CD4-positive, alpha-beta T cell treated with Interleukin-4 for 1 hour (primary cell): Measurements from ENCODE around the gene FRMPD4.
"Not testable (repeated sequence)": the region's sequence is repeated elsewhere in the genome, so short reads cannot be mapped to it uniquely, and the experiment has no call there.

Experiments used
- DNase-seq, 2 donors: peaks; one replicate each; pipeline ENCODE4 v3.0.0-alpha.2; 2020 to 2022

Gene FRMPD4

DNA sequence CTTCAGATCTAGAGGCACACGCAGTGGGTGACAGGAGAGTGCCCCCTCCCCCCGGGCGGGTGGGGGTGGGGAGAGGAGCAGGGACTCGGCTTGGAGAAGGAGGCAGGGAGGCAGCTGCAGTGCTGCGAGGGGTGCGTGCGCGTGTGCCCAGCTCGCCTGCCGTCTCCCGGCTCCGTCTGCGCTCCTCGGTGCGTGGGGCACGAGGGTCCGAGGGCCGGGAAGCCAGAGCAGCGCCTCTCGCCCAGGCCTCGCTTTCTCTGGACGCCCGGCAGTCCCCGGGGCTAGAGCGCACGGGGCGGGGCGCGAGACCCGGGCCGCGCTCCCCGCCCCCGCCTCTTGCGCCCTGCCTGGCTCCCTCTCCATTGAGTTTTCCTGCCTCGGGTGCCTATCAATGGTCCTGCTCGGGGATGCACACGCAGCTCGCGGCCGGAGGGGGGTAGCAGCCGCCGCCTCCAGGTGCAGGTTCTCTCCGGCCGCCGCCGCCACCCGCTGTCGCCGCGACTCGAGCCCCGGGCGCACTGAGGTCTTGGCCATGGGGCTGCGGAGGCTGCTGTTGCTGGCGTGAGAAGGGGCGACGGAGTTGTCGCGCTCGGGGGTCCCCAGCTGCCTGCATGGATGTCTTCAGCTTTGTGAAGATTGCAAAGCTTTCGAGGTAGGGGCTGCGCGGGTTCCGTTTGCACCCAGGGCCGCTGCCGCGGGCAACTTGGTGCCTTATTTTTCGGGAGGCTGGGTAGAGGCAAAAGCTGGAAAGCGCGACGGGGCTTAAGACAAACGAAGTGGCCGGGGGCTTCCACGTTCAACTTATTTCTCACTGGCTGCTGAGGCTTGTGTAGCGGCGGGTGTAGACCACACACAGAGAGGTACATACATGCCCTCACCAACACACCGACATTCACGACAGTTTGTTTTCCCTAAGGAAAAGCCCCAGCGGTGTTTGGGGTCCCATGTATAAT is at the start of gene FRMPD4:
TSS of gene FRMPD4 (plus strand) at position 113 of the 953 bp plus-strand sequence. CDS start at position 612, 499 bp downstream.
- DNase-seq: no peak

DNA sequence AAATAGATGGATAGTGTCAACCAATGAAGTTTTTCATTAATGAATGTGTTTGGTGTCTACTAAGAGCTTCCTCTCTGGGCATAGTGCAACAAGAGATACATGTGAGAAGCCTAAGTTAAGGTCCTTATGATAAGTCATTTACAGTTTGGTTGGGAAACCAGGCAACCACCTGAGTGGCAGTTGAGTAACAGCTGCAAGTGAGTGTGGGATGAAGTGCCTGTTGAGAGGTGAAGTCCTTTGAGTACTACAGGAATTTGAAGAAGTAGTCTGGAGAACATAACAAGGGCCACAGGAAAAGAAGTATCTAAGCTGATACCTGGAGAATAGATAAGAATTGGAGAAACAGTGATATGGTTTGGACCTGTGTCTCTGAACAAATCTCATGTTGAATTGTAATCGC is 48.5 kb upstream of the FRMPD4 start:
- no peak for DNase-seq

DNA sequence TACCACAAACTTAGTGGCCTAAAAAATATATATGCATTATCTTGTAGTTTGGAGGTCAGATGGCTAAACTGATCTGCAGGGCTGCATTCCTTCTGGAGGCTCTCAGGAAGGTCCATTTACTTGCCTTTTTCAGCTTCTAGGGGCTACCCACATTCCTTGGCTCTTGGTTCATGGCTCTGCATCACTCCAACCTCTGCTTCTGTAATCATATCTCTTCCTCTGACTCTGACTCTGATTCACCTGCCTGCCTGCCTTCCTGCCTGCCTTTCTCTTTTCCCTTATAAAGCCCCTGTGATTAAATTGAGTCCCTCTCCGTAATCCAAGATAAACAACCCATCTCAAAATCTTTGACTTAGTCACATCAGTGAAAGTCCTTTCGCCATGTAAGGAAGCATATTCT is 25.0 kb upstream of the FRMPD4 start:
- no peak for DNase-seq

DNA sequence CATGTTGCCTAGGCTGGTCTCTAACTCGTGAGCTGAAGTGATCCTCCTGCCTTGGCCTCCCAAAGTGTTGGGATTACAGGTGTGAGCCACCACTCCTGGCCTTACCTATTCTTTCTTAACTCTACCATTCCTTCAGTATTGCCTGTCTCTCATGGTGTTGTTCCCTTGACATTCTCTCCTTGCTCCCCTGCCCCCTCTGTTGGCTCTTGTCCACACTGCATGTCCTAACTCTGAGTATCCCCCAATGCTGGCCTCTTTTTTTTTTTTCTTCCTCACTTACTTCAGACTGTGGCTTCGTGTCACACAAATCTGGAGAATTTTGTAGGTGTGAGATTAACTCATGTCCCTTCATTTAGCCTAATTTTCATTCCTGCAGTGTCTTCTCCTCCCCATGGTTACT is 22.9 kb upstream of the FRMPD4 start:
- DNase-seq: no peak

DNA sequence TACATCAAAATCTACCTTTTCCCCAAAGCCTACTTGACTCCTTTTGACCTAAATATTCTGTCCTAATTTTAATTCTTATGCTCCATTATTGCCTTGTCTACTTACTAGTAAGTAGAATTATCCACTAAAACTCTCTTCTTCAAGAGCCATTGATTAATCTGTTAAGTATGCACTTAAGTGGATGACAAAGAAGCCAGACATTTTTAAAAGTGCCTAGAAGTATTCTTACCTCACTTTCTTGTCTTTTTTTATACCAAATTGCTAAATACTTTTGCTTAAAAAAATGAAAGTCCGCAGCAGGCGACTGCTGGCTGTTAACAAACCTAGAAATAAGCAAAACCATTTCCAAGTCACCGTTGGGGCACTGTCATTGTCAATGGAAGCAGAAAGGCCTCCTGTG is 20.1 kb upstream of the FRMPD4 start:
- no peak for DNase-seq

DNA sequence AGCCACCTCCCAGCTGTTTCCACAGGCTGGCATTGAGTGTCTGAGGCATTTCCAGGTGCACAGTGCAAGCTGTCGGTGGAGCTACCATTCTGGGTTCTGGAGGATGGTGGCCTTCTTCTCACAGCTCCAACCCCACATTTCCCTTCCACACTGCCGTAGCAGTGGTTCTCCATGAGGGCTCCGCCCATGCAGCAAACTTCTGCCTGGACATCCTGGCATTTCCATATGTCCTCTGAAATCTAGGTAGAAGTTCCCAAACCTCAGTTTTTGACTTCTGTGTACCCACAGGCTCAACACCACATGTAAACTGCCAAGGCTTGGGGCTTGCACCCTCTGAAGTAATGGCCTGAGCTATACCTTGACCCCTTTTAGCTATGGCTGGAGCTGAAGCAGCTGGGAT is 10.3 kb upstream of the FRMPD4 start:
- DNase-seq: no peak

DNA sequence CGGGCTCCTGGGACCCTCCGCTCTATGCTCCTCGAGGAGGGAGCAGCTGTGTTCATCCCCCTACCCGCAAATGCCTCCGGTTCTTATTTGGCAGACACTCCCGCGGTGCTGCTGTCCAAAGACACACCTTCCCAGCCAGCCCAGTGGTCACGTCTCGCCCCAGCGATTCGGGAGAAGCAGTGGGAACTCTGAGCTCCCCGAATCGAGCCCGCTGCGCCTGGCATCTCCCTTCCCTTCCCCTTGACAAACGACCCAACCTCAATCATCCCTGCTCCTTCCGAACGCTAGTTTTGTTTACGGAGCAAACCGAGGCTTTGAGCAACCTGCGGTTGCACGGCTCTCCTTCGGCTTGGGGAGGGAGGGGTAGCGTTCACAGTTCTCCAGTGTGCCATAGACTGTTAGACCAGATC is 317 bp upstream of the FRMPD4 start:
- no peak for DNase-seq

DNA sequence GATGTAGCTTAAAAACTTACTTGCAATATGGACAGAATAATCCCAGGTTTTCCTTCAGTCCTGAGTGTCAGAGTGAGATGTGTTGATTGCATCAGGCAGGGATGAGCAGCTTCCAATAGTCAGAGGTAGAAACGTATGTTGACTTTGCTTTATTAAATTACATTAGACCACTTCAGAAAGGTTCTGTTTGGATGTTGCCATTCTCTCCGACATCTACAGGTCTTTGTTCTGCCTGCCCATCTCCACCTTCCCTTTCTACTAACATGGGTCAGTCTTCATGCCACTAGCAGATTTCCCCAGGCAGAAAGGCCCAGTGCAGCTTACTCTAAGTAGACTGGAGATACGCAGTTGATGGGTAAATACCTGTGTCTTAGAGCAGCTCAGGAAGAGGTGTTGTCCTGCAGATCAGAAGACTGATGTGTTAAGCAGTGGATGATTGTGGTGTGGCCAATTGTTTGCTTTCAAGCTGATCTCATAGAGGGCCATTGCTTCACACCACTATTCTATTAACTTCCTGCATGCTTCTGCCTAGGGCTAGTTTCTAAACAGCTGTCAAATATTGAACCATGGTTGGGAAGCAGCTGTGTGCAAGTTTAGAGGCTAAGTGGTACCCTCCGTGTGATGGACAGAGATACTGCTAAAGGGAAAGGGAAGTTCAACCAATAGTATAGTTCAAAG is 1.8 kb downstream of the FRMPD4 start:
- no peak for DNase-seq

DNA sequence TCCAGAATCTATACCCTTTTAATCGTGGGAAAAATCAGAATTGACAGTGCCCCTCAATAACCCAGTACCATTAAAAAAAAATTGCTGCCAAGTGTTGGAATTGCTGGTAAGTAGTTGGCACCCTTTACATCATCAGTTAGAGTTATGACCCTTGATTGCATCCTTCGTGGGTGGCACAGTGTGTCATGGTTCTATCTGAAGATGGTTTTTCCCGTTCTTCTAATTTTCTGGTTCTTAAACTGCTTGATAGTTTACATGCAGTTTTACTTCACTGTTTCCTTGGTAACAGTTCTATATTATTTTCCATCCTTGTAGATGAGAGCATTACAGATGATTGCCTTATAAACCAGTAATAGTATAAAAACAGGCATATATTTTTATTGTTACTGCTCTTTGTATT is 3.2 kb downstream of the FRMPD4 start:
- DNase-seq: no peak

DNA sequence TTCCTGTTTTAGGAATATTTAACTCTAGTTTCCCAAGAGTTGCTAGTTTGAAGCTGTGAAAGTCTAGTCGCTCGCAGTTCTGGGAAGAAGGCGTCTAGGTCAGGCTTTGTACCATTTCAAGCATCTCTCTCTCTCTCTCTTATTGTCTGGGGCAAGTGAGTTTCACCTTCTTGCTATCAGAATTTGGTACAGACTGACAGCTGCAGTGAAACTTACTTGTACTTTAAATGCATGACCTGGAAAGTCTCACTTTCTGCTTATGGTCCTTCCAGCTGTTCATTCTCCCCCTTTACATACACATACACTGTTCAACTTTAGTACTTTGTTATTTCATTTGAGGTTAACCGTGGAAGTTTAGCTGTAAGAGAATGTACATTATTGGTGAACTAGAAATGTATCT is 4.4 kb downstream of the FRMPD4 start:
- no peak for DNase-seq

DNA sequence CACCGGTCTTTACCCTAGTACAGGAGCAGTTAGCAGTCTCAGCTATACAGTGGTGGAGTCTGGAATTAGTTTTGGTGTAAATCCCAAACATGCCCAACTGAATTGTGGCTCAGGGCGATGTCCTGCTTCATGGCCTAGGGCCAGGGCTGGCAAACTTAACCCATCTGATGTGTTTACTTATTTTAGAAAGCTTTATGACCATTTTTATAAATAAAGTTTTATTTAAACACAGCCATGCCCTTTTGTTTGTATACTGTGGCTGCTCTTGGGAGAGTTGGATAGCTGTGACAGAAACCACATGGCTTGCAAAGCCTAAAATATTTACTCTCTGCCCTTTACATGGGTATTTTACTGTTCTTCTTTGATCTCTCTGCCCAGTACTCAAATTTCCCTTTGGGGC is 7.1 kb downstream of the FRMPD4 start:
- DNase-seq: no peak

DNA sequence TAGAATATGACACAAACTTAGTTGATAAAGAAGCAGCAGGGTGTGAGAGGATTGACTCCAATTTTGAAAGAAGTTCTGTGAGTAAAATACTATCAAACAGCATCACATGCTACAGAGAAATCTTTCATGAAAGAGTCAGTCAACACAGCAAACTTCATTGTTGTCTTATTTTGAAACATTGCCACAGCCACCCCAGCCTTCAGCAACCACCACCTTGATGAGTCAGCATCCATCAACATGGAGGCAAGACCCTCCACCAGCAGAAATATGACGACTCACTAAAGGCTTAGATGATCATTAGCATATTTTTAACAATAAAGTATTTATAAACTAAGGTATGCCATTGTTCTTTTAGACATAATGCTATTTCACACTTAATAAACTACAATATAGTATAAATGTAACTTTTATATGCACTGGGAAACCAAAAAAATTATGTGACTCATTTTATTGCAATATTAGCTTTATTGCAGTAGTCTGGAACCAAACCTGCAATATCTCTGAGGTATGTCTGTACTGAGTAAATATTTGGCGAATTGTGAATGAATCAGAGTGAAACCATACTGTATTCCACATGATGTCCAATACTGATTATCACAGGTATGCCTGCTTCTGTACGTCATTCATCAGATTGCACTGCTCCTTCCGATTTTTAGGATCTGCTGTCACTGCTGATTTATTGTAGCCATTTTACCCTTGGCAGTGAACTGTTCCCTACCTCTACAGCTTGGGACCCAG is 11.6 kb downstream of the FRMPD4 start:
- DNase-seq: no peak

DNA sequence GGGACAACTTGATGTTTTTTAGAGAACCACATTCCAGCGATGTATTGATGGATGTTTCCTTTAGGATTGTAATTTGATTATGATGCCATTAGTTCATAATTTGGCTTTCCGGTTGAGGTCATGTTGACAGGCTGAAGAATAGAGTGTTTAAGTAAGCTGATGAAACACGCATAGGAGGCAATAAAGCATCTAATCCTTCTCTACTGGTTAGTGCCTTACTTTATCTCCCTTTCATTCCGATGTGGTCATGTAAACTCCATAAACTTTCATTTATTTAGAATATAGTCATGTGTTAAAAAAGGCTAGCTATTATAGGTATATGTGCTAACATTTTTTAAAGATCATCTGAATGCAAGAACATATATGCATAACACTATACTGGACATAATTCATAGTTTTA is 15.0 kb downstream of the FRMPD4 start:
- no peak for DNase-seq

DNA sequence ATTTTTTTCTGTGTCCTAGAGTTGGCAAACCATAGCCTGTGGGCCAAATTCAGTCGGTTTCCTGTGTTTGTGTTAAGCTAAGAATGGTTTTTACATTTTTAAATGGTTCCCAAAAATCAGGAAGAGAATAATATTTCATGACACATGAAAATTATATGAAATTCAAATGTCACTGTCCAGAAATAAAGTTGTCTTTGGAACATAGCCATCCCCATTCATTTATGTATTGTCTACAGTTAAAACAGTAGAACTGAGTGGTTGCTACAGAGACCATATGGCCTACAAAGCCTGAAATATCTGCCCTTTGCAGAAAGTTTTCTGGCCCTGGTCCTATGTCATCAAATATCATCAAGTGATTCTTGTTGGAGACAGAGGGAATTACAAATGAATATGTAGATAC is 15.5 kb downstream of the FRMPD4 start:
- DNase-seq: no peak

DNA sequence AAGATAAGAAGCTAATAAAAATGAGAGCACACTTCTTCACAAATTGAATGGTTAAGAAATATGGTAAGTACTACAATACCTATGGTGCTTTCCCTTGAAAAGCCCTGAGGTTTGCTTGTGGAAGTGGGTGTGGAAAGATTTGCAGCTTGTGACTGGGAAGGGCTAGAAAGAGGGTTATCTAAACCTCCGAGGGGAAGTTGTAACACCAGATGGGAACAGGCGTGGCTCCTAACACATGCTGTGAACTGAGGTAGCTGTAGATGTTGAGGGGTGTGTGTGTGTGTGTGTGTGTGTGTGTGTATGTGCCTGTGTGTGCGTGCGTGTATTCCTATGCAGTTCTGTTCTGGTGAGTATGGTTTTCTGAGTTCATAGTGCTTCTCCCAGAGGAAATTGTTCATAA is 21.5 kb downstream of the FRMPD4 start:
- no peak for DNase-seq

DNA sequence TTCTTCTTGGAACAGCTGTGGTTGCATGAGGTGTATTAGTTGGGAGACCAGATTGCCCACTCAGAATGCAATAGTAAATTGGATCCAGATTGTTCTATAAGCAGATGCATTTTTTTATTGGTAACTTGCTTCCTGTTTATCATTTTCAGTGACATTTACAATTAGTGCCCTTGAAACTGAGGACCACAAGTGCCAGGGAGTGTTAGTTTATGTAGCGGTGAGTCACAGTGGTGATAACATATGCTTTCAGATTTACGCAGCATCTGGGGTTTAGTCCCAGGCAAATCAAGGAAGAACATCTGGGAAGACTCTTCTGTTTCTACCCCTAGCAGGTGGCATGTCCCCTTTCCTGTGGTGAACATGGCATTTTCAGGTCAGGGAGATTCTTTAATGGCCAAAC is 24.1 kb downstream of the FRMPD4 start:
- no peak for DNase-seq

DNA sequence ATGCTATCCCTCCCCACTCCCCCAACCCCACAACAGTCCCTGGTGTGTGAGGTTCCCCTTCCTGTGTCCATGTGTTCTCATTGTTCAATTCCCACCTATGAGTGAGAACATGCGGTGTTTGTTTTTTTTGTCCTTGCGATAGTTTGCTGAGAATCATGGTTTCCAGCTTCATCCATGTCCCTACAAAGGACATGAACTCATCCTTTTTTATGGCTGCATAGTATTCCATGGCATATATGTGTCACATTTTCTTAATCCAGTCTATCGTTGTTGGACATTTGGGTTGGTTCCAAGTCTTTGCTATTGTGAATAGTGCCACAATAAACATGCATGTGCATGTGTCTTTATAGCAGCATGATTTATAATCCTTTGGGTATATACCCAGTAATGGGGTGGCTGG is 25.9 kb downstream of the FRMPD4 start:
- DNase-seq: not testable (repeated sequence)

DNA sequence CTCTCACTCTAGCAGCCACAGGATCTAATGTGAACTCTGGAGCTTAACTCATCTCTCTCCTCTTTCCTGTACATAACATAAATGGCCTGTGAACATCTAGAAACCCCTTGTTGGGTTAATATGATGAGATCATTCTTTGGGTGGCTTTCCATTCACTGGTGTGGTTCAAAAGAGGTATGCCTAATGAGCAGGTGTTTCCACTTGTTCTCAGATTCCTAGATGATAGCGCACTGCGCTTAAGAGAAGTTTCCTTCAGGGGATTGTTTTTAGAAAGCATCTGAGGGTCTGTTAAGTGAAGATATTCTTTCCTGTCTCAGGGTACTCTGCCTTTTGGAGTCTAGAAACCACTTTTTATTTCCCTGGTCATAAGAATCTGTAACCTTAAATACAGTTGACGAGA is 32.5 kb downstream of the FRMPD4 start:
- no peak for DNase-seq

DNA sequence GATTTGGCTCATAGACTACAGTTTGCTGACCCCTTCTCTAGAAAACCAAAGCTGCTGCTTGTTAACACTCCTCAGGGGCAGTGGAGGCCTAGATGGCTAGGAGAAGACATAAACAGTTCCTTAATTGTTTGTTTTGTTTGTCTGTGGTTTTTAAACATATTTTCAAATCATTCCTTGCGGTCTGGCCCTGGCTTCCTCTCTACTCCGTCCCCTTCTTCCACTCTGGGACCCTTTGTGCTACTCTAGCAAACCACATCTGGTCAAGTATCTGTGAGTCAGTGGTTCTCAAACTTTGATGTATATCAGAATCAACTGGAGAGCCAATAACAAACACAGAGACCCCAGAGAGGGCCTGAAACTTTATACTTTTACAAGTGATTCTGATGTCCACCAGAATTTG is 36.1 kb downstream of the FRMPD4 start:
- DNase-seq: no peak

DNA sequence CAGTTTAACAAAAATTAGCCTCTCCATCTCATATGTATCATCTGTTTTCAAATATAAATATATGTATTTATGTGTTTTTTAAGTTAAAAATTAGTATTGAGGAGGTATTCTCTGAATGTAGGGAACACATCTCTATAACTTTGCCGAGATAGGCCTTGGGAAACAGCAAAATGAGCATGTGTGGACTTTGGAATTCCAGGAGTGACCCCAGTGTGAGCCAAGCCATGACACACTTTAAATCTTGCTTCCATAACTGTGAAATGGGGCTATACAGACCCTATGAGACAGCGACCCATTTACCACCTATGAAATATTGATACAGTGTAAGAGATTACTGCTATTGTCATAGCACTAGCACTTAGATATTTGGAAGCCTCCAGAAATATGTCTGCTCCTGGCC is 58.8 kb downstream of the FRMPD4 start:
- no peak for DNase-seq

DNA sequence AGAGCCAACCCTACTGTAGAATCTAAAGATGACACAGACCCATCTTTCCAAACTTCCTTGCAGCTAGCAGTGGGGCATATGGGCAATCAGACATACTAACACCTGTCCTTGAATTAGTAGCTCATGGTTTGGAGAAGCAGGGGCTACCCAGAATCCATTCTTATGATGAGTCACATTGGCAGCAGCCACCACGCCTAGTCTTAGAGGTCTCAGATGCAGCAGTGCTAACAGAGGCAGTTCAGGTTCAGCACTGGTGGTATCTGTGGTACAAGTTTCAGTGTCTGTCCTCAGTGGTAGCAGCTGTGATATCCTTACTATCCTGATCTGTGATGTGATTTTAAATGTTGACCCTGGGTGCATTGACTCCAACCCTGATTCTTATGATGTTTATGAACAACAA is 68.1 kb downstream of the FRMPD4 start:
- DNase-seq: no peak

DNA sequence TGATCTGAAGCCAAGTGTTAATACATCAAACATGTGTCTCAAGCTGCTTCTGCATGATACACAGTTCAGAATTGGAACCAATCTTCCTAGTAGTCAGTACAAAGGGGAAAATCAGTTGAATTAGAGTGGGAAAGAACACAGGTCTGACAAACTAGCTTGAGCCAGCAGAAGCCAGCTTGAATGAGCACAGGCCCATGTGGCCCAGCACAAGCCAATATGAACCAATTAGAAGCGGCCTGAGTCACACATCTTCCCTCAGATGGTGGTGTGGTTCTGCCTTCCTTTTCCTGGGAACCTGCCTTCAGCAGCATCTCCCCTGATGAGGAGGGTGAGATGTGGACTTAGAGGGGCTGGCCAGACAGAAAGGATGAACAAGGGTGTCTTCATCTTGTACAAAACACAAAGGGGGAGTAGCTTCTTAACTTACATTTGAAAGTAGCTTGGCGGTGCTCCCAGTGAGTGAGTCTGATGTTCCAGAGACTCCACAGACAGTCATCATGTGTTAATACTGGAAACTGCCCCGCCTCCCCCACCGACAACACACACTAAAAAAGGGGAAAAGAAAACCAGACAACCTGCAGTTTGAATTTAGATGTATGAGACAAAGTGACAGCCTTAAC is 72.0 kb downstream of the FRMPD4 start:
- DNase-seq: no peak

DNA sequence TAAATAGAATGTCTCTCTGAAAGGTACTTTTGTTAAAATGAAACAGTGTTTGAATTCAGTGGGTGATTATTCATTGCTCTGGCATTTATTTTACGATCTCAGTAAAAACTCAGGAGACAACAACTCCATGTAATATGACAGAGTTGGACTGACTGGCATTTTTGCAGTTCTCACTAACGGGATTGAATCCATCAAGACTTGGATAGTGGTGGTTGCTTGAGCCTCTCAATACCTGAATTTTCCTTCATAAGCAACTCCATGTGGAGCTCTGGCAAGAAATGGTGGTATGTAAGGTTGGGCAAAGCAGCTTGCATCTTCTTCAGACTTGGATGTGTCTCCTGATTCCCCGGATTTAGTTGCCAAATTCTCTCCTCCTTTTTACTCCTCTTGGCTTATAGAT is 72.7 kb downstream of the FRMPD4 start:
- no peak for DNase-seq
